ENCODE results near the gene ACTR3C.
A peak's percentile ranks its signal among the peaks of the same experiment; 100 is the strongest.

ACTR3C gene

DNA sequence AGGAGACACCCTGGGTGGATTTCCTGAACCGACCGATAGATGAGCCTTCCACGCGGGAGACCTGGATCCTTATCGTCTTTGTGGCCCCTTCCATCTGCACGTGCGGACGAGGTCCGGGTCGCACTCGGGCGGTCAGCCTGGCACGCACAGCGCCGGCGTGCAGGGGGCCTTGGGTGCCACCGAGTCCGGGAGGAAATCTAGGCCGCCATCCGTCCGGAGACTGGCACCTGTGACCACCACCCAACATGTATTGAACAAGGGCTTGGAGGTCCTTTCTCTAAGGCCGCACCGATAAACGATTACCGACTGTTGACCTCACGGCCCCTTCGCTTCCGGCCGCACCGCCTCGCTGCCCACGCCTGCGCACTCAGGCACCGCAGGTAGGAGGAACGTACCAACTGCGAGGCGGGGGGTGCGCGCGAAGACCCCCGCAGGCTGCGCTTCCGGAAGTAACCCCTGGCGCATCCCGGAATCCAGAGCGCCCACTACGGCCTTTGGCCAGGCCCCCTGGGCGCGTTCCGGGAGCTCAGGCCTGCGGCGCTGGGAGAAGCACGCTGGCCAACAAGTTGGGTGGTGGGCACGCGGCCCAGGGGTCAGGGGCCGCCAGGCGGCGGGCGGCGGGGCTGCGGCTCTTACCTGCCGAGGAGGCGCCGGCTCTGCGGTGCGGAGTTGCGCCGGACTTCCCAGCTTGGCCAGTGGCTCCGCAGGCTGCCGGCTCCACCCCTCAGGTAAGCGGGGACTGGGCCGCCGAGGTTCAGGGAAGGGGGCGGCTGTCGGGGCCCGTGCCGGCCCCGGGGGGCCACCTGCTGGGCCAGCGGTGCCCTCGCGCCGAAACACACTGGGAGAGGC lies at the start of gene ACTR3C, which contains the start of gene LRRC61:
Gene ACTR3C, minus strand, starts transcription at position 713 of the 849 bp plus-strand sequence. CDS start 28,249 bp downstream, outside the sequence.
Gene LRRC61, plus strand, starts transcription at position 523 of the 849 bp plus-strand sequence. CDS start 13,507 bp downstream, outside the sequence.
- DNase-seq, result peak; percentile 48 to 66

DNA sequence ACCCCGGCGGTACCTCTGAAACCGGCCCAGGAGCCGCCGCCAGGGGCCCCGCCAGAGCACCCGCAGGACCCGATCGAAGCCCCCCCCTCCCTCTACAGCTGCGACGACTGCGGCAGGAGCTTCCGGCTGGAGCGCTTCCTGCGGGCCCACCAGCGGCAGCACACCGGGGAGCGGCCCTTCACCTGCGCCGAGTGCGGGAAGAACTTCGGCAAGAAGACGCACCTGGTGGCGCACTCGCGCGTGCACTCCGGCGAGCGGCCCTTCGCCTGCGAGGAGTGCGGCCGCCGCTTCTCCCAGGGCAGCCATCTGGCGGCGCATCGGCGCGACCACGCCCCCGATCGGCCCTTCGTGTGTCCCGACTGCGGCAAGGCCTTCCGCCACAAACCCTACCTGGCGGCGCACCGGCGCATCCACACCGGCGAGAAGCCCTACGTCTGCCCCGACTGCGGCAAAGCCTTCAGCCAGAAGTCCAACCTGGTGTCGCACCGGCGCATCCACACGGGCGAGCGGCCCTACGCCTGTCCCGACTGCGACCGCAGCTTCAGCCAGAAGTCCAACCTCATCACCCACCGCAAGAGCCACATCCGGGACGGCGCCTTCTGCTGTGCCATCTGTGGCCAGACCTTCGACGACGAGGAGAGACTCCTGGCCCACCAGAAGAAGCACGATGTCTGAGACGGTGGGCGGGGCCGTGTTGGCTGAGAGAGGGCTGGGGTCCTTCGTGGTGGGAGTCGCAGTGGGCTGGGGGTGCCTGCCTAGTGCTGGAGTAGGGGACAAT lies 49.1 kb upstream of the ACTR3C start:
- no peak for DNase-seq
- TF ChIP-seq POLR2A (IDR thresholded peaks at IDR 0.05; ENCODE audit: low read length) (no peak), GATA1 (IDR thresholded peaks at IDR 0.05; ENCODE audit: low read depth, low read length) (no peak)

More for the DNA sequence above, at the start of gene ACTR3C, which contains the start of gene LRRC61:
- TF ChIP-seq GATA1 (IDR thresholded peaks at IDR 0.05; ENCODE audit: low read depth, low read length), result no peak
- TF ChIP-seq POLR2A (IDR thresholded peaks at IDR 0.05; ENCODE audit: low read length), result peak; percentile 5

DNA sequence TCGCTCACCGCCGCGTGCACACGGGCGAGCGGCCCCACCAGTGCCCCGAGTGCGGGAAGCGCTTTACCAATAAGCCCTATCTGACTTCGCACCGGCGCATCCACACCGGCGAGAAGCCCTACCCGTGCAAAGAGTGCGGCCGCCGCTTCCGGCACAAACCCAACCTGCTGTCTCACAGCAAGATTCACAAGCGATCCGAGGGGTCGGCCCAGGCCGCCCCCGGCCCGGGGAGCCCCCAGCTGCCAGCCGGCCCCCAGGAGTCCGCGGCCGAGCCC lies 48.6 kb upstream of the ACTR3C start:
- TF ChIP-seq GATA1 (IDR thresholded peaks at IDR 0.05; ENCODE audit: low read depth, low read length), result no peak
- DNase-seq, result no peak

DNA sequence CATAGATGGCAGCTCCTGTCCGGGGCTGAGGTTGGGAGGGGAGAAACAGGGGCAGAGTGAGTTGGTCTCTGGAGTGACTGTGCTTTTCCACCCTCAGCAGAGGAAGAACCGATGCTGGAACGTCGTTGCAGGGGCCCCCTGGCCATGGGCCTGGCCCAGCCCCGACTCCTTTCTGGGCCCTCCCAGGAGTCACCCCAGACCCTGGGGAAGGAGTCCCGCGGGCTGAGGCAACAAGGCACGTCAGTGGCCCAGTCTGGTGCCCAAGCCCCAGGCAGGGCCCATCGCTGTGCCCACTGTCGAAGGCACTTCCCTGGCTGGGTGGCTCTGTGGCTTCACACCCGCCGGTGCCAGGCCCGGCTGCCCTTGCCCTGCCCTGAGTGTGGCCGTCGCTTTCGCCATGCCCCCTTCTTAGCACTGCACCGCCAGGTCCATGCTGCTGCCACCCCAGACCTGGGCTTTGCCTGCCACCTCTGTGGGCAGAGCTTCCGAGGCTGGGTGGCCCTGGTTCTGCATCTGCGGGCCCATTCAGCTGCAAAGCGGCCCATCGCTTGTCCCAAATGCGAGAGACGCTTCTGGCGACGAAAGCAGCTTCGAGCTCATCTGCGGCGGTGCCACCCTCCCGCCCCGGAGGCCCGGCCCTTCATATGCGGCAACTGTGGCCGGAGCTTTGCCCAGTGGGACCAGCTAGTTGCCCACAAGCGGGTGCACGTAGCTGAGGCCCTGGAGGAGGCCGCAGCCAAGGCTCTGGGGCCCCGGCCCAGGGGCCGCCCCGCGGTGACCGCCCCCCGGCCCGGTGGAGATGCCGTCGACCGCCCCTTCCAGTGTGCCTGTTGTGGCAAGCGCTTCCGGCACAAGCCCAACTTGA lies 48.0 kb upstream of the ACTR3C start:
- TF ChIP-seq POLR2A (IDR thresholded peaks at IDR 0.05; ENCODE audit: low read length) (no peak), GATA1 (IDR thresholded peaks at IDR 0.05; ENCODE audit: low read depth, low read length) (no peak)
- DNase-seq, result no peak

DNA sequence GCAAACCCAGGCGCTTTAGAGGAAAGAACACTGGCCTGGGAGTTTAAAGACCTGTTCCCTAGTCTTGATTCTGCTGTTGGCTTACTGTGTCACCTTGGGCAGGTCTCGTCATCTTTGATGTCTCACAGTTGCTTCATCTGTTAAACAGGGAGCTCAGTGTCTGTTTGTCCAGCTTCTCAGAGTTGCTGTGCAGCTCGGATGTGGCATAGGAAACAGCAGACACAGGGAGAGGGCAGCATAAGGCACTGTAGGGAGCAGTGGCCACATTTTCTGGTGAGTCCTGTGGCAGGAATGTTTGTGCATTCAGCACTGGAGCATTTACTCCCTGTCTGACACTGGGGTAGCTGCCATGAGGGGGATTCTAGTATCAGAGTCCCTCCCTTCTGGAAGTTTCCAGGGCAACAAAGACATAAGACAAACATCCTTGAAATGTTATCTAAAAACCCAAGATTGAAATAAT lies 47.3 kb upstream of the ACTR3C start:
- TF ChIP-seq GATA1 (IDR thresholded peaks at IDR 0.05; ENCODE audit: low read depth, low read length) (no peak), POLR2A (IDR thresholded peaks at IDR 0.05; ENCODE audit: low read length) (no peak)
- no peak for DNase-seq

DNA sequence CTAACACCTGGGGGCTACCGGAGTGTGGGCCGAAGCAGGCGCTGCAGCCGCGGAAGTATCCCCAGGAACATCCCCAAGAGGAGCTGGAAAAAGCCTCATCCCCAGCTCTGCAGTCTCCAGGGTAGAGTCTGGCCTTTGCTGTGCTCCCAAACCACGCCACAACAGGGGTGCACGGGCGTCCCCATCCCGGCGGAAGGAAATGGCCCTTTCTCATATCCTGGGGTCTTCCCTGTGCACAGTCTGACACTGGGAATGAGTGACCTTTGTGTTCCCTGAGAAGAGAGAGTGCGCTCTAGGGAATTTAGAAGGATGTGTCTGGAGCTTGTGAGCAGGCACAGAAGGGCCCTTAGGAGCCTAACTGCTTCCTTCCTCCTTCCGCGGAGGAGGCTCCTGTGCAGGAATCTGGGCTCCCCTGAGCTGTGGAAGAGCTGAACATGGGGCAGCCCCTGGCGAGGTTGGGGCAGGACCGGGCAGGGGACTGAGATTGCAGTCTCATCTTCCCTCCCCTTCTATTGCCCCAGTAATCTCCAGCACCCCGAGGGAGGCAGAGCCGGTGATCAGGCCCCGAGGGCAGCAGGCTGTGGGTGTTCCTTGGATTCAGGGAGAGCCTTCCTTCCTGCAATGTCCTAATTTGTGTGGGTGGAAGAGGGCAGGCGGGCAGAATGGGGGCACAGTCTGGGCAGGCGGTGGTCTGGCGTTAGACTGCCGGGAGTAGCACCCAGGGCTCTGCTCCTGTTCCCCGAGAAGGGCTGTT lies 46.6 kb upstream of the ACTR3C start:
- TF ChIP-seq GATA1 (IDR thresholded peaks at IDR 0.05; ENCODE audit: low read depth, low read length), result no peak
- TF ChIP-seq POLR2A (IDR thresholded peaks at IDR 0.05; ENCODE audit: low read length), result no peak
- peak in 1 of 2 experiments; percentile 31 for DNase-seq

DNA sequence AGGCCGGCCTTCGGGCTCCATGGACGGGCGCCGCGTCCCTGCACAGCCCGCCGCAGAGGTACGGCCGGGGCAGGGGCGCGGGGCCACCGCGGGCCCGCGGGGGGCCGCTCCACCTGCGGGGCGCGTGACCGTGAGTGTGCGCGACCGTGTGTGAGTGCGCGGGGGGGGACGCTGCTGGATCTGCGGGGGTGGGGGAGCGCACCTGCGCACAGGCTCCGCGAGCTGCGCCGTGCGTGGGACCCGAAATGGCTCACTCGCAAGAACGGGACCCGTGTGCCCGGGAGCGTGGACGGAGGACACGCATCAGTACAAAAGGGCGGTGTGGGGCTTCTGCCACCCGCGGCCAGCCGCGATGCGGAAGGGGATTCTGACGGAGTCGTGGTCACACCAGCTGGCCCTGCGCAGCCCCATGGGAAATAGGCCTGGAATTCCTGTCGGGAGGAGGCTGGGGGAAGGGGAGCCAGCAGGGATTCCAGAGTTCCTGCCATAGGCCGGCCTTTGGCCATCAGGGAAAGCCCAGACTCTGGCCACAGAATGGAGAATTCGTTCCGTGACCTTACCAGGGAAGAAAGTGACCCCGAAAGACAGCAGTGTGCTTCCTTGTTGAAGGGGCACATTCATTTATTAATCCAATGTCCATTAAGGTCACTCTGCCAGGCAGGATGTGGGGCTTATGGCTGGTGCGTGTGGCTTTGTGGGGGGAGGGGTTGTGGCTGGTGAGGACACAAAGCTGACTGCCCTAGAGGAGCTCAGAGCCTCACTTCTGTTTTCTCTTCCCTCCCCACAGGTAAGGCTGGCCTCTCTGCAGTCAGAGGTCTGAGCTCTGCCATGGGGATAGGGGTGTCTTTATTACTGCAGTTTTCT lies 45.8 kb upstream of the ACTR3C start:
- no peak for TF ChIP-seq GATA1 (IDR thresholded peaks at IDR 0.05; ENCODE audit: low read depth, low read length)
- TF ChIP-seq POLR2A (IDR thresholded peaks at IDR 0.05; ENCODE audit: low read length), result peak; percentile 39
- peak; percentile 50 to 56 for DNase-seq

DNA sequence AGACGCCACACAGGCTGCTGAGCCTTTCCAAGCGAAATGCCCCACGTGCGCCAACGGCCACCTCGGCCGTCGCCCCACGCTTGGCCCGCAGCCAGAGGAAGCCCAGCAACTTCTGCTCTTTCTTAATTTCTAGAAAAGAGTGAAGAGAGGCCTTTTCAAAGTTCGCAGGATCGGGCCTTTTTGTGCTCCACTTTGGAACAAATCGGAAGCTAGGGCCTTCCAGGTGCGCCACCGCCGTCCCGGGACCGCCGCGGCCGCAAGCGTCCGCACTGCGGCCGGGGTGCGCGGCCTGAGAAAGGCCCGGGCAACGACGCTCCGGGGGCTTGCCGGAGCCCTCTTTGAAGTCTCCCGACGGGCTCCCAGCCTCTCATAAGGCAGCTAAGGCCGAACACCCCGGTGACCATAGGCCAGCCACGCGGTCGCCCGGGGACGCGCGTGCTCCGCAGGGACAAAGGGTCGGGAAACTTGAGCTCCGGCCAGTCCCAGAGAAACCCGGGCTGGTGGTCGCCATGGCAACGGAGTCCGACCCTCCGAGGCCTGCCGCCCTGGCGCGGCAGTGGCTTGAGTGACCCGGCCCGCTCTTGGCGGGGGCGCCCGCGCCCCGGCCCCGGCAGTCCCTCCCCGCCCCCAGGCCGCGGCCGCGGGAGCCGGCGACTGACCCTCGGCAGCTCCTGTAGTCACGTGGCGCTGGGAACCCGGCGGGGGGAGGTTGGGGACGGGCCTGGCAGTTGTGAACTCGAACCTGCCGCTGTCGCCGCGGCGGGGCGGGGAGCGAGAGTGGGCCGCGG lies 44.9 kb upstream of the ACTR3C start, which contains the start of gene REPIN1:
Gene REPIN1, plus strand, starts transcription at position 727 of the 788 bp plus-strand sequence. CDS start 890 bp downstream, outside the sequence.
- no peak for TF ChIP-seq GATA1 (IDR thresholded peaks at IDR 0.05; ENCODE audit: low read depth, low read length)
- TF ChIP-seq POLR2A (IDR thresholded peaks at IDR 0.05; ENCODE audit: low read length), result peak; percentile 68
- peak; percentile 92 to 93 for DNase-seq

DNA sequence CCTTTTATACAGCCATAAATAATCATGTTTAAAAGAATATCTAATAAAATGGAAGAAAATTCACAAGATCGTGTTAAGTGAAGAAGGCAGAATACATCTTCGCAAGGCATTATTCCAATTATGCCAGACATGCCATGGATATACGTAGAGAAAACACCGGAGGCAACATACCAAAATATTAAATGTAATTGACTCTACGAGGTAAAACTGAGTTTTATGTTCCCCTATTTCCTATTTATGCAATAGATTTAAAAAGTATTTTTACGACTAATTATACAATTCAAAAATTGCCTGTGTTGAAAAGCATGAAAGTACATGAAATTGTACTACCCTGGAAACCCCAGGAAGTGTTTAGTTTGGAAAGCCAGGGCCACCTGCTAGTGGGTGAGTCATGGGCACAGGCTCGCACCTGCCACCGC lies 44.3 kb upstream of the ACTR3C start:
- TF ChIP-seq GATA1 (IDR thresholded peaks at IDR 0.05; ENCODE audit: low read depth, low read length), result no peak
- no peak for TF ChIP-seq POLR2A (IDR thresholded peaks at IDR 0.05; ENCODE audit: low read length)
- no peak for DNase-seq

DNA sequence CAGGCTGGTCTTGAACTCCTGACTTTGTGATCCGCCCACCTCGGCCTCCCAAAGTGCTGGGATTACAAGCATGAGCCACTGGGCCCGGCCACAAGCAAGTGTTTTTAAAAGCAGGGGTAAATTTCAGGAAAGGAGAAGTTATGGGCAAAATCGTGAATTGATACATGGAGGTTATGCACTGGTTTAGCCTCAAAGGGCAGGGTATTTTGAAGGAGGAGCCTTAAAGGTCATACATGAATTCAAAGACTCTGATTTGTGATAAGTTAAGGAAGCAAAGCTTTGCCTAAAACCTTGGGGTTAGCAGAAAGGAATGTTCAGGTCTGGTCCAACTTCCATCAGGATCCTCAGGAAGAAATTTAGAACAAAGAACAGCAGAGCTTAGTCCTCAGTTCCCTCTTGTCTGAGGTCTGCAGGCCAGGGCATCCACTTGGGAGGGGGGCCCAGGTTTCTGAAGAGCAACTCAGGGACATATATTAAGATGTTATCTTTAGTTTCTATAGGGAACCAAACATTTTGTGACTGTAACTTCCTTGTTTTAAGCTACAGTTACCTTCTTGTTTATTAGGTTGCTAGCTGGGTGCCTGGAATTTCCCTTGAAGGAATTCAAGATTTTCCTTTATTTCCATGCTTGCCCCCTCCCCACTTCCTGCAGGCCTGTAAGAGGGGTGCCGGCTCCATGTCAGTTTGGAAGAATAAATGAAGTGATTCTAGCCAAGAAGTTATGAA lies 42.5 kb upstream of the ACTR3C start:
- no peak for DNase-seq
- TF ChIP-seq GATA1 (IDR thresholded peaks at IDR 0.05; ENCODE audit: low read depth, low read length) (no peak), POLR2A (IDR thresholded peaks at IDR 0.05; ENCODE audit: low read length) (no peak)

DNA sequence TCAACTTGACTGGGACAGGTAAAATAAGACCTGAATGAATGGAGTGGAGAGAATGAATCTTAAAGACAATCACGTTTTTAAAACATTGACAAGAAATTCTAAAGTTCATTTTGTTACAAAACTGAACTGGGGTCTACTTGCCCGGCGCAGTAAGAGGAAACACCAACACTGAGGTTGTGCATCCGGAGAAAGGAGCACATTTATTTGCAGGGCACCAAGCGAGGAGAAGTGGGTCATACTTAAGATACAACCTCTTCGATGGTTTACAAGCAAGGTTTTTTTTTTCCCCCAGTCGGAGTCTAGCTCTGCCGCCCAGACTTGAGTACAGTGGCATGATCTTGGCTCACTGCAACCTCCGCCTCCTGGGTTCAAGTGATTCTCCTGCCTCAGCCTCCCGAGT lies 41.8 kb upstream of the ACTR3C start:
- TF ChIP-seq GATA1 (IDR thresholded peaks at IDR 0.05; ENCODE audit: low read depth, low read length) (no peak), POLR2A (IDR thresholded peaks at IDR 0.05; ENCODE audit: low read length) (no peak)

More for the DNA sequence above, 41.8 kb upstream of the ACTR3C start:
- no peak for DNase-seq

Measured in erythroblast (primary cell).